ENCODE data around the gene NEU2.

GRCh38 chr2:232999354-232999753, 33.1 kb upstream of the NEU2 start:
- TF ChIP-seq, protein P1, sequence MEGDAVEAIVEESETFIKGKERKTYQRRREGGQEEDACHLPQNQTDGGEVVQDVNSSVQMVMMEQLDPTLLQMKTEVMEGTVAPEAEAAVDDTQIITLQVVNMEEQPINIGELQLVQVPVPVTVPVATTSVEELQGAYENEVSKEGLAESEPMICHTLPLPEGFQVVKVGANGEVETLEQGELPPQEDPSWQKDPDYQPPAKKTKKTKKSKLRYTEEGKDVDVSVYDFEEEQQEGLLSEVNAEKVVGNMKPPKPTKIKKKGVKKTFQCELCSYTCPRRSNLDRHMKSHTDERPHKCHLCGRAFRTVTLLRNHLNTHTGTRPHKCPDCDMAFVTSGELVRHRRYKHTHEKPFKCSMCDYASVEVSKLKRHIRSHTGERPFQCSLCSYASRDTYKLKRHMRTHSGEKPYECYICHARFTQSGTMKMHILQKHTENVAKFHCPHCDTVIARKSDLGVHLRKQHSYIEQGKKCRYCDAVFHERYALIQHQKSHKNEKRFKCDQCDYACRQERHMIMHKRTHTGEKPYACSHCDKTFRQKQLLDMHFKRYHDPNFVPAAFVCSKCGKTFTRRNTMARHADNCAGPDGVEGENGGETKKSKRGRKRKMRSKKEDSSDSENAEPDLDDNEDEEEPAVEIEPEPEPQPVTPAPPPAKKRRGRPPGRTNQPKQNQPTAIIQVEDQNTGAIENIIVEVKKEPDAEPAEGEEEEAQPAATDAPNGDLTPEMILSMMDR (IDR thresholded peaks at IDR 0.05; ENCODE audit: low read length): no peak
- TF ChIP-seq EZH2 (optimal IDR thresholded peaks at IDR 0.05; ENCODE audit: low read depth, low read length): no peak
